HCT116 (cell line): ENCODE results near the gene KIAA1614. TPM values are rescaled to one million over a fixed set of nuclear protein-coding genes. Genes with fewer than 3 reads are reported as not detected.

Experiments used
- ATAC-seq: fragments of 200-7000 bp; cut with Tn5 transposase; 2 replicates; pipeline ENCODE4 v1.9.1; 2020; ENCODE audit warnings: mild to moderate bottlenecking, moderate library complexity
- BruUV-seq: library from RNA; stranded (reverse); fragments of 400-500 nt; replicated peaks from 2 replicates; lab custom pipeline; 2021; lab: Mats Ljungman, UMichigan
- CTCF ChIA-PET: fragments of 300-600 bp; sonication (Branson Sonifier 250); formaldehyde crosslinking; loops from one replicate; lab custom pipeline; 2021; ENCODE audit warnings: antibody characterized with exemption; lab: Charles Lee
- POLR2A ChIA-PET: fragments of 300-600, 350-600 bp; sonication (Branson Sonifier 250); formaldehyde crosslinking; loops from one replicate; lab custom pipeline; 2021; ENCODE audit warnings: antibody characterized with exemption; lab: Charles Lee
- RAD21 ChIA-PET, 2 experiments: fragments of 300-600 bp; sonication (Branson Sonifier 250); formaldehyde crosslinking; loops; one replicate each; lab custom pipeline; 2023; ENCODE audit warnings: low total read pairs in 2 of 2; ENCODE audit not compliant: uncharacterized antibody in 2 of 2, unreplicated experiment in 2 of 2, low non-redundant PET in 1 of 2; lab: Charles Lee
- DNase-seq: peaks from one replicate; pipeline ENCODE4 v3.0.0-alpha.2; 2010; ENCODE audit warnings: low read depth, low spot score
- H2AFZ ChIP-seq: fragments of 200-600 bp; shearing (Covaris generic), sonication (generic); 2 replicates; pipeline ENCODE4 v1.6.1; 2017; ENCODE audit warnings: low read depth, mixed run types, mixed read lengths, antibody characterized with exemption, low read length; ENCODE audit not compliant: poor library complexity, severe bottlenecking
- H3K27ac ChIP-seq: 2 replicates; pipeline ENCODE4 v1.5.1; 2012; ENCODE audit warnings: low read depth, low read length
- H3K27me3 ChIP-seq: fragments of 200-600 bp; sonication (generic); 2 replicates; pipeline ENCODE4 v1.6.1; 2016; ENCODE audit warnings: mixed run types, low read length, mixed read lengths; ENCODE audit not compliant: insufficient read depth
- H3K36me3 ChIP-seq, 2 experiments: fragments of 200-500 bp in 1 of 2; fragments of 200-600 bp in 1 of 2; sonication (Bioruptor generic) in 1 of 2; sonication (generic) in 1 of 2; 2 replicates each; pipeline versions ENCODE4 v1.5.1 to v1.6.1; 2014 to 2016; ENCODE audit warnings: low read length in 2 of 2, inconsistent platforms in 1 of 2, mixed read lengths in 1 of 2, mixed run types in 1 of 2; ENCODE audit not compliant: insufficient read depth in 2 of 2, control insufficient read depth in 1 of 2
- H3K4me1 ChIP-seq, 2 experiments: fragments of 200-600 bp in 1 of 2; sonication (generic) in 1 of 2; 2 replicates each; pipeline versions ENCODE4 v1.5.1 to v1.6.1; 2012 to 2017; ENCODE audit warnings: low read length in 2 of 2, inconsistent platforms in 1 of 2, mild to moderate bottlenecking in 1 of 2, mixed read lengths in 1 of 2, mixed run types in 1 of 2, moderate library complexity in 1 of 2; ENCODE audit not compliant: insufficient read depth in 2 of 2, control insufficient read depth in 1 of 2
- H3K4me2 ChIP-seq: fragments of 200-600 bp; sonication (generic); 2 replicates; pipeline ENCODE4 v1.6.1; 2017; ENCODE audit warnings: mixed run types, low read length, mixed read lengths
- H3K4me3 ChIP-seq, 2 experiments: fragments of 200-600 bp in 1 of 2; sonication (generic) in 1 of 2; replicated peaks in 1 of 2; 2 replicates each; pipeline ENCODE4 v1.5.1; 2011 to 2016; ENCODE audit warnings: low read length in 2 of 2, control low read depth in 1 of 2, low read depth in 1 of 2, mild to moderate bottlenecking in 1 of 2, mixed read lengths in 1 of 2, mixed run types in 1 of 2
- H3K79me2 ChIP-seq: fragments of 200-600 bp; sonication (generic); 2 replicates; pipeline ENCODE4 v1.6.1; 2017; ENCODE audit warnings: mild to moderate bottlenecking, mixed run types, low read length, moderate library complexity, mixed read lengths; ENCODE audit not compliant: insufficient read depth
- H3K9ac ChIP-seq: fragments of 200-600 bp; sonication (generic); 2 replicates; pipeline ENCODE4 v1.6.1; 2016; ENCODE audit warnings: low read length, mixed read lengths
- H3K9me2 ChIP-seq: fragments of 200-600 bp; sonication (generic), shearing (Covaris generic); 2 replicates; pipeline ENCODE4 v1.6.1; 2017; ENCODE audit warnings: mixed run types, mild to moderate bottlenecking, moderate library complexity; ENCODE audit not compliant: insufficient read depth
- H3K9me3 ChIP-seq, 2 experiments: fragments of 200-500 bp in 1 of 2; fragments of 200-600 bp in 1 of 2; sonication (Bioruptor generic) in 1 of 2; sonication (generic) in 1 of 2; 2 replicates each; pipeline ENCODE4 v1.6.1; 2014 to 2017; ENCODE audit warnings: low read length in 2 of 2, mixed read lengths in 2 of 2, inconsistent platforms in 1 of 2, low read depth in 1 of 2, mild to moderate bottlenecking in 1 of 2, mixed run types in 1 of 2, moderate library complexity in 1 of 2; ENCODE audit not compliant: control insufficient read depth in 1 of 2, insufficient read depth in 1 of 2
- H4K20me1 ChIP-seq: fragments of 200-600 bp; sonication (generic), shearing (Covaris generic); 2 replicates; pipeline ENCODE4 v1.6.1; 2017; ENCODE audit warnings: mixed run types, mild to moderate bottlenecking, moderate library complexity; ENCODE audit not compliant: insufficient read depth
- ATF3 ChIP-seq: IDR thresholded peaks from 2 replicates; pipeline ENCODE4 v1.6.1; 2012
- CEBPB ChIP-seq: IDR thresholded peaks from 2 replicates; pipeline ENCODE4 v1.6.1; 2012; ENCODE audit warnings: low read depth
- EGR1 ChIP-seq: IDR thresholded peaks from 2 replicates; pipeline ENCODE4 v1.6.1; 2012; ENCODE audit warnings: low read depth
- EZH2 ChIP-seq: fragments of 200-600 bp; sonication (generic); IDR thresholded peaks from 2 replicates; pipeline ENCODE4 v1.6.1; 2017; ENCODE audit warnings: antibody characterized with exemption, mixed run types
- EZH2phosphoT487 ChIP-seq: fragments of 200-600 bp; IDR thresholded peaks from 2 replicates; pipeline ENCODE4 v1.6.1; 2018; ENCODE audit warnings: antibody characterized with exemption, borderline replicate concordance
- FOSL1 ChIP-seq: IDR thresholded peaks from 2 replicates; pipeline ENCODE4 v1.6.1; 2012; ENCODE audit warnings: low read depth
- JUND ChIP-seq: IDR thresholded peaks from 2 replicates; pipeline ENCODE4 v1.6.1; 2012
- MAX ChIP-seq: IDR thresholded peaks from 2 replicates; pipeline ENCODE4 v1.6.1; 2012
- POLR2A ChIP-seq: IDR thresholded peaks from 2 replicates; pipeline ENCODE4 v1.7.0; 2011; ENCODE audit warnings: borderline replicate concordance; ENCODE audit not compliant: insufficient read depth, insufficient read length; ENCODE audit errors: extremely low read depth
- POLR2AphosphoS5 ChIP-seq: IDR thresholded peaks from 2 replicates; pipeline ENCODE4 v1.6.1; 2011; ENCODE audit warnings: mild to moderate bottlenecking, low read depth, low read length, moderate library complexity
- SP1 ChIP-seq: IDR thresholded peaks from 2 replicates; pipeline ENCODE4 v1.6.1; 2012; ENCODE audit warnings: low read depth
- TCF7L2 ChIP-seq: IDR thresholded peaks from 2 replicates; pipeline ENCODE4 v1.7.0; 2011; ENCODE audit warnings: borderline replicate concordance, inconsistent platforms; ENCODE audit not compliant: insufficient read depth, insufficient read length; ENCODE audit errors: extremely low read depth
- YY1 ChIP-seq: IDR thresholded peaks from 2 replicates; pipeline ENCODE4 v1.6.1; 2011; ENCODE audit warnings: low read length, low read depth, moderate library complexity, mild to moderate bottlenecking; ENCODE audit not compliant: insufficient replicate concordance; ENCODE audit errors: extremely low read depth
- ZBTB33 ChIP-seq: IDR thresholded peaks from 2 replicates; pipeline ENCODE4 v1.6.1; 2011; ENCODE audit warnings: mild to moderate bottlenecking, low read length, moderate library complexity; ENCODE audit not compliant: insufficient replicate concordance; ENCODE audit errors: extremely low read depth
- ZFX ChIP-seq: fragments of 450-650 bp; IDR thresholded peaks from 2 replicates; pipeline ENCODE4 v1.6.1; 2017
- intact Hi-C: fragments of 100-400 bp; cut with micrococcal nuclease; formaldehyde crosslinking; loops from 2 replicates; pipeline ENCODE4 v1.10.0; 2022
- total RNA-seq: library from RNA; stranded (reverse); gene quantifications from one replicate; pipeline ENCODE4 v1.2.1, GENCODE V29; 2021; ENCODE audit not compliant: unreplicated experiment
- TF ChIP-seq, protein P1 (sequence below), 3 experiments: fragments of 200-600 bp in 1 of 3; sonication (generic) in 1 of 3; IDR thresholded peaks in 2 of 3; conservative IDR thresholded peaks in 1 of 3; 2 replicates each; pipeline ENCODE4 v1.5.1; 2012 to 2017; ENCODE audit warnings: low read depth in 2 of 3, low read length in 2 of 3, antibody characterized with exemption in 1 of 3, borderline replicate concordance in 1 of 3, control low read depth in 1 of 3, mild to moderate bottlenecking in 1 of 3, mixed read lengths in 1 of 3, mixed run types in 1 of 3, moderate library complexity in 1 of 3; ENCODE audit not compliant: insufficient read depth in 1 of 3
- TF ChIP-seq, protein P2 (sequence below): IDR thresholded peaks from 2 replicates; pipeline ENCODE4 v1.6.1; 2012; ENCODE audit warnings: low read depth

Gene KIAA1614
- total RNA-seq, 1 experiment from 2014 or later, result 0.25 TPM

DNA sequence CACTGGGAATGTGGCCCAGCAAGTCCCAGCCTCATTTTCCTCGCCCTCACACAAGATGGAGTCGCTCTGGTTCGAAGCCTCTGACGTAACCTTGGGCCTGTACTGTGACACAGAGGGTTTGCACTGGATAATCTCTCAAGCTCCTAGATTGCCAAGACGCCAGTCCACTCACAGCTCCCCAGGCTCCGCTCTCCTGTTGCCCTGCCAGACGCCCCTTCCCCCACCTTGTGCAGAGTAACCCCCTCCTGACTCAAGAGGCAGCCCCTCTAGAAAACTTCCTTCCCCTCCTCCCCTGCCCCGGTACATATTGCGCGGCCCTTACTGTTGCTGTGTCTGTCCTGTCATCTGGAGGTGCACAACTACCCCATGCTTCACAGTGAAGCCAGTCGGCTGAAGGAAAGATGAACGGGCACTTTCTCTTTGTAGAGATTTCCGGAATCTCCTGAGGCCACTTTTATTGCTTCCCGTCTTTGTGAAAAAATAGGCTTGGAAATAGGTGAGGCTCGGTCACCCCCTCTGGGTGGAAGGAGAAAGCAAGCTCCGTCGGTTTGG is 981 bp upstream of the KIAA1614 start:
- H3K4me2 ChIP-seq, result no peak overlapping the region
- H2AFZ ChIP-seq, result no peak overlapping the region
- POLR2A ChIA-PET, result interaction anchor here (0.7 kb wide), 1 partner anchor 26 kb away, joined by 3 read pairs; no protein-coding TSS in a partner anchor
- no peaks in the 10 kb centered on the region for H3K27me3 ChIP-seq
- H3K79me2 ChIP-seq, result no peaks in the 10 kb centered on the region
- ATAC-seq, result no peak
- H3K9ac ChIP-seq, result no peak overlapping the region
- no peak for TF ChIP-seq CEBPB
- no peak for TF ChIP-seq ZBTB33
- TF ChIP-seq JUND, result no peak
- TF ChIP-seq, protein P1, sequence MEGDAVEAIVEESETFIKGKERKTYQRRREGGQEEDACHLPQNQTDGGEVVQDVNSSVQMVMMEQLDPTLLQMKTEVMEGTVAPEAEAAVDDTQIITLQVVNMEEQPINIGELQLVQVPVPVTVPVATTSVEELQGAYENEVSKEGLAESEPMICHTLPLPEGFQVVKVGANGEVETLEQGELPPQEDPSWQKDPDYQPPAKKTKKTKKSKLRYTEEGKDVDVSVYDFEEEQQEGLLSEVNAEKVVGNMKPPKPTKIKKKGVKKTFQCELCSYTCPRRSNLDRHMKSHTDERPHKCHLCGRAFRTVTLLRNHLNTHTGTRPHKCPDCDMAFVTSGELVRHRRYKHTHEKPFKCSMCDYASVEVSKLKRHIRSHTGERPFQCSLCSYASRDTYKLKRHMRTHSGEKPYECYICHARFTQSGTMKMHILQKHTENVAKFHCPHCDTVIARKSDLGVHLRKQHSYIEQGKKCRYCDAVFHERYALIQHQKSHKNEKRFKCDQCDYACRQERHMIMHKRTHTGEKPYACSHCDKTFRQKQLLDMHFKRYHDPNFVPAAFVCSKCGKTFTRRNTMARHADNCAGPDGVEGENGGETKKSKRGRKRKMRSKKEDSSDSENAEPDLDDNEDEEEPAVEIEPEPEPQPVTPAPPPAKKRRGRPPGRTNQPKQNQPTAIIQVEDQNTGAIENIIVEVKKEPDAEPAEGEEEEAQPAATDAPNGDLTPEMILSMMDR (IDR thresholded peaks at IDR 0.05 in 2 of 3, conservative IDR thresholded peaks at IDR 0.05 in 1 of 3; ENCODE audit: borderline replicate concordance in 1 of 3, insufficient read depth in 1 of 3, low read depth in 2 of 3, low read length in 2 of 3), result no peak
- no peak for TF ChIP-seq SP1
- TF ChIP-seq ZFX, result no peak
- TF ChIP-seq EZH2, result no peak
- TF ChIP-seq, protein P2, sequence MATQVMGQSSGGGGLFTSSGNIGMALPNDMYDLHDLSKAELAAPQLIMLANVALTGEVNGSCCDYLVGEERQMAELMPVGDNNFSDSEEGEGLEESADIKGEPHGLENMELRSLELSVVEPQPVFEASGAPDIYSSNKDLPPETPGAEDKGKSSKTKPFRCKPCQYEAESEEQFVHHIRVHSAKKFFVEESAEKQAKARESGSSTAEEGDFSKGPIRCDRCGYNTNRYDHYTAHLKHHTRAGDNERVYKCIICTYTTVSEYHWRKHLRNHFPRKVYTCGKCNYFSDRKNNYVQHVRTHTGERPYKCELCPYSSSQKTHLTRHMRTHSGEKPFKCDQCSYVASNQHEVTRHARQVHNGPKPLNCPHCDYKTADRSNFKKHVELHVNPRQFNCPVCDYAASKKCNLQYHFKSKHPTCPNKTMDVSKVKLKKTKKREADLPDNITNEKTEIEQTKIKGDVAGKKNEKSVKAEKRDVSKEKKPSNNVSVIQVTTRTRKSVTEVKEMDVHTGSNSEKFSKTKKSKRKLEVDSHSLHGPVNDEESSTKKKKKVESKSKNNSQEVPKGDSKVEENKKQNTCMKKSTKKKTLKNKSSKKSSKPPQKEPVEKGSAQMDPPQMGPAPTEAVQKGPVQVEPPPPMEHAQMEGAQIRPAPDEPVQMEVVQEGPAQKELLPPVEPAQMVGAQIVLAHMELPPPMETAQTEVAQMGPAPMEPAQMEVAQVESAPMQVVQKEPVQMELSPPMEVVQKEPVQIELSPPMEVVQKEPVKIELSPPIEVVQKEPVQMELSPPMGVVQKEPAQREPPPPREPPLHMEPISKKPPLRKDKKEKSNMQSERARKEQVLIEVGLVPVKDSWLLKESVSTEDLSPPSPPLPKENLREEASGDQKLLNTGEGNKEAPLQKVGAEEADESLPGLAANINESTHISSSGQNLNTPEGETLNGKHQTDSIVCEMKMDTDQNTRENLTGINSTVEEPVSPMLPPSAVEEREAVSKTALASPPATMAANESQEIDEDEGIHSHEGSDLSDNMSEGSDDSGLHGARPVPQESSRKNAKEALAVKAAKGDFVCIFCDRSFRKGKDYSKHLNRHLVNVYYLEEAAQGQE, result no peak
- no peak for TF ChIP-seq MAX
- TF ChIP-seq POLR2A, result no peak
- TF ChIP-seq EZH2phosphoT487, result no peak
- TF ChIP-seq EGR1, result no peak
- no peak for TF ChIP-seq TCF7L2
- no peak for TF ChIP-seq ATF3
- TF ChIP-seq POLR2AphosphoS5, result no peak
- TF ChIP-seq FOSL1, result no peak
- TF ChIP-seq YY1, result no peak
- TF ChIP-seq, all 23 proteins: peak for 0
- no TSS peak for BruUV-seq
- intact Hi-C loops, result no loop called here
- H3K4me1 ChIP-seq, result no peaks in the 10 kb centered on the region
- CTCF ChIA-PET, result no interaction called here
- no peak overlapping the region for H3K4me3 ChIP-seq
- H3K36me3 ChIP-seq, result no peaks in the 10 kb centered on the region
- no peaks in the 10 kb centered on the region for H3K9me2 ChIP-seq
- H4K20me1 ChIP-seq, result no peaks in the 10 kb centered on the region
- H3K27ac ChIP-seq, result no peak overlapping the region
- no peak for DNase-seq
- RAD21 ChIA-PET, result no interaction called here
- no peaks in the 10 kb centered on the region for H3K9me3 ChIP-seq
